ENCODE data around the gene PCDHA10.

- TF ChIP-seq EZH2 (IDR thresholded peaks at IDR 0.05; ENCODE audit: insufficient read depth, poor library complexity, severe bottlenecking) (no peak), EZH2phosphoT487 (IDR thresholded peaks at IDR 0.05; ENCODE audit: insufficient read depth, low read depth) (no peak)
These were observed 2.2 kb downstream of the PCDHA10 start for GRCh38 chr5:140857987-140858240.
